ENCODE measurements around the gene RPN2.
A peak's percentile ranks its signal among the peaks of the same experiment; 100 is the strongest.

The RPN2 gene

DNA sequence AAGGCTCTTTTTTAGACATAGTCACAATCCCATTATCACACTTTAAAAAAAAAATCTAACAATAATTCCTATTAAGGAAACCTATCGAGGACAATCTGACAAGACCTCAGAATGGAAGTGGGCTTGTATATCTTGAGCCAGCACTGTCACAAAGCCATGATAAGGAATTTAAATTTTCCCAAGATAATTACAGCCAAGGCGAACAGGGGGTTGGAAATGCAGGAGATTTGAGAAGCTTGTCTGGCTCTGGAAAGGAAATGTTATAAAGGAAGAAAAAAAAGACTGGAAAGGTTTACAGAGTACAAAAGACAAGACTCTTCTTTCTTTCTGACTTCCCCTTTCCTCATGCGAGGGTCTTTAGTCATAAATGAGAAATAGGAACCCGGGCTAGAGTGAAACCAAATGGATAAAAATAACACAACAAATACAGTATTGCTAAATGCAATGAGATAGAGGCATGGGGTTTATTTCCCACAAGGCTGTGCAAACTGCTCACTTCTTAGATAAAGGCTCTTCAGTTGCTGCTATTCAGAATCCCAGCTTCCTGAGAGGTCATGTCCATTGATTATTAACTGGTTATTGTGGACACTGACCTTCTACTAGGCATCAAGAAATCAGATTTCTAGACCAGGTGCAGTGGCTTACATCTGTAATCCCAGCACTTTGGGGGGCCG lies 95.9 kb downstream of the RPN2 start:
- DNase-seq (ENCODE audit: low read depth) = no peak
- TF ChIP-seq, protein P1, sequence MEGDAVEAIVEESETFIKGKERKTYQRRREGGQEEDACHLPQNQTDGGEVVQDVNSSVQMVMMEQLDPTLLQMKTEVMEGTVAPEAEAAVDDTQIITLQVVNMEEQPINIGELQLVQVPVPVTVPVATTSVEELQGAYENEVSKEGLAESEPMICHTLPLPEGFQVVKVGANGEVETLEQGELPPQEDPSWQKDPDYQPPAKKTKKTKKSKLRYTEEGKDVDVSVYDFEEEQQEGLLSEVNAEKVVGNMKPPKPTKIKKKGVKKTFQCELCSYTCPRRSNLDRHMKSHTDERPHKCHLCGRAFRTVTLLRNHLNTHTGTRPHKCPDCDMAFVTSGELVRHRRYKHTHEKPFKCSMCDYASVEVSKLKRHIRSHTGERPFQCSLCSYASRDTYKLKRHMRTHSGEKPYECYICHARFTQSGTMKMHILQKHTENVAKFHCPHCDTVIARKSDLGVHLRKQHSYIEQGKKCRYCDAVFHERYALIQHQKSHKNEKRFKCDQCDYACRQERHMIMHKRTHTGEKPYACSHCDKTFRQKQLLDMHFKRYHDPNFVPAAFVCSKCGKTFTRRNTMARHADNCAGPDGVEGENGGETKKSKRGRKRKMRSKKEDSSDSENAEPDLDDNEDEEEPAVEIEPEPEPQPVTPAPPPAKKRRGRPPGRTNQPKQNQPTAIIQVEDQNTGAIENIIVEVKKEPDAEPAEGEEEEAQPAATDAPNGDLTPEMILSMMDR (conservative IDR thresholded peaks at IDR 0.05; ENCODE audit: control insufficient read depth, insufficient read depth, low read depth, low read length) = no peak
- no peak overlapping the region for H3K4me3 ChIP-seq (ENCODE audit: control insufficient read depth, low read depth, low read length)

DNA sequence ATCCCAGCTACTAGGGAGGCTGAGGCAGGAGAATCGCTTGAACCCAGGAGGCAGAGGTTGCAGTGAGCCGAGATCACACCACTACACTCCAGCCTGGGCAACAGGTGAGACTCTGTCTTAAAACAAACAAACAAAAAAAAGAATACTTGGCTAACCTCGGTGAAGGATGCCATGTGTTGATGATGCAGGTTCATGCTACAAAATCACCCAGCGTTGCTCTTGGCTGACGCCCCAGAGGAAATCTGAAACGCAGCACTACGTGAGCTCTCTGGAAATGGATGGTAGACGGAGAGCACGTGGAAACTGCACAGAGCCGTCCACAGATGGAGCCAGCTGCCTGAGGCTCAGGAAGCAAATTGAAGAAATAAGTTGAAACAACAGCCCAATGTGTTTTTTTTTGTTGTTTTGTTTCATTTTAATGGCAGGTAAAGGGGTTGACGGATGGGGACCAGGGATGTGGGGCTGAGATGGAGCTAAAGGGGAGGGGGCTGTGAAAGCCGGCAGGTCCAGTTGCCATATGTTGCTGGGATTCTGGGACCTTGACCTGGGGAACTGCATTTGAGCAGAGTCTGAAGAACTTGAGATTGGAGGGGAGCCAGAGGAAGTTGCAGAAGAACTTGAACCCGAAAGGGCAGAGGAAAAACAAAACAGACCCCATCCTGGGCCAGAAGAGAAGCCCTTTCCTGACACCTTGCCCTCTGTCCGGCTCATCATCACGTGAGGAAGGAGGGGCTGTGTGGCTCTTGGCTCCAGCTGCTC lies 97.5 kb downstream of the RPN2 start:
- TF ChIP-seq, protein P1 (conservative IDR thresholded peaks at IDR 0.05; ENCODE audit: control insufficient read depth, insufficient read depth, low read depth, low read length) = peak; percentile 42
- DNase-seq (ENCODE audit: low read depth) = peak; percentile 89
- no peak overlapping the region for H3K4me3 ChIP-seq (ENCODE audit: control insufficient read depth, low read depth, low read length)

DNA sequence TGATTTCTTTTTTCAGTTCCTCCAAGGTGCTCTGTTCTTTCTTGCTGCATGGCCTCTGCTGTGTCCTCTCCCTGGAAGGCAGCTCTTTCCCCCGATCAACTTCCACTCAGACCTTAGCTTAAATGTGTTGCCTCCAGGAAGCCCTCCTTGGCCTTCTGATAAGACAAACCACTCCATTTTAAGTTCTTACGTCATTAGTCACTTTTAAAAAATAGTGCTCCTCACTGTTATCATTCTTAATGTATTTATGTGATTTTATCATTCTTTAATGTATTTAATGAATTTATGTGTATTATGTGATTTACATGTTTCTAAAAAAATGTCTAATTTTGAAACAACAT lies 98.1 kb downstream of the RPN2 start:
- TF ChIP-seq, protein P1 (conservative IDR thresholded peaks at IDR 0.05; ENCODE audit: control insufficient read depth, insufficient read depth, low read depth, low read length) = no peak
- DNase-seq (ENCODE audit: low read depth) = no peak
- H3K4me3 ChIP-seq (ENCODE audit: control insufficient read depth, low read depth, low read length) = no peak overlapping the region

DNA sequence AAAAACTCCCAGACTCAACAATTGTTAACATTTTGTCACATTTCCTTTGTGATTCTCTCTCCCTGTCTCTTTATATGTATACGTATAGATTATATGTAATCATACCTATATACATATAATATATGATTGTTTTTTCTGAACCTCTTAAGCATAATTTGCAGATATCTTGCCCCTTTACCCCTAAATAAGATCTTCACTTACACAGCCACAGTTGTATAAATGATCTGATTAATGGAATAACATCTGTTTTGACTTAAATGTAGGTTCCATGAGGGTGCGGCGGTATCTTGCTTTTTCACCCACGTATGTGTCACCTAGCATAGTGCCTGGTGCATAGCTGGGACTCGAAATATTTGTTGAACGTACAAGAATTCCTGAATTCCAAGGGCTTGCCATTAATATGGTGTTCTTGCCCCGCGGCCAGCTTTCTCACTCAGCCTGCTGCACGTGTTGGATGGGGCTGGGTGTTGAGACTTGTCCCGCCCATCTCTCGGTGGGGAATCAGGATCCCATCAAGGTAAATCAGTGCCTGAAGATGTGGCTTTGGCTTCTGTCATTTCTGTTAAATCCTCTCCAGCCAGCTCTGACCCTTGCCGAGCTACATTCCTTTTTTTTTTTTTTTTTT lies 99.9 kb downstream of the RPN2 start:
- DNase-seq (ENCODE audit: low read depth) = peak; percentile 18
- TF ChIP-seq, protein P1 (conservative IDR thresholded peaks at IDR 0.05; ENCODE audit: control insufficient read depth, insufficient read depth, low read depth, low read length) = no peak

DNA sequence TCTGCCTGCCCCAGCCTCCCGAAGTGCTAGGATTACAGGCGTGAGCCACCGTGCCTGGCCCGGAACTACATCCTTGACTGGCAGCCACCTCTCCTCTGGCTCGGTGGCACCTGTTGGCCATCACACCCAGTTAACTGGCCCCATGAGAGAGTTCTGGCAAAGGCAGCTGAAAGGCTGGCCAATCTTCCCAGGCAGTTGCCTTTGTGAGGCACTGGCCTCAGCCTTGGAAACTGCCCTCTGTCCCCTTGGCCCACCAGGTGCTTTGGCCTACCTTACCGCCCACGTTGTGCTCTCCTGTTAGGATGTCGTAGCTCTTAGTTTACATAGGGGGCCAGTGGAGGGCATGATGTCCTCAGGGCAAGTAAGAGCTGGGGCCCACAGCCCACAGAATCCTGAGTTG lies 100.7 kb downstream of the RPN2 start:
- TF ChIP-seq, protein P1 (conservative IDR thresholded peaks at IDR 0.05; ENCODE audit: control insufficient read depth, insufficient read depth, low read depth, low read length) = no peak
- no peak for DNase-seq (ENCODE audit: low read depth)
- no peak overlapping the region for H3K4me3 ChIP-seq (ENCODE audit: control insufficient read depth, low read depth, low read length)

More for the DNA sequence above, 99.9 kb downstream of the RPN2 start:
- no peak overlapping the region for H3K4me3 ChIP-seq (ENCODE audit: control insufficient read depth, low read depth, low read length)

DNA sequence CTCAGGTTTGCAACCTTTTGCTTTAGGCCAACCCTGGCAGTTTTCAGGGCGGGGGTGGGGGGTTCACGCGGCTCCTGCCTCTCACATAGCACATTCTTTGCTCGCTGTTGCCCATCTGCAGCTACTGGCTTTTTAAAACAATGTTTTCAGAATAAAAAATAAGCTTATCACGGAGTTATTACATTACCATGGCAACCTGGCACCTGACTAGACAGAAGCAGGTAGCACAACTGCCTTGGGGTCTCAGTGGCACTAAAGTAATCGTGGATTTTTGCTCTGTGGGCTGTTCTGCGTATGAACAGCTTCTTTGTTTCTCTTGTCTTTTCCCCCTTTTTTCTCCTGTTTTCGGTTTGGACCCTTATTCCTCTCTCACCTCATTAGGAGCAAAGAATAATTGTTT lies 101.3 kb downstream of the RPN2 start:
- TF ChIP-seq, protein P1 (conservative IDR thresholded peaks at IDR 0.05; ENCODE audit: control insufficient read depth, insufficient read depth, low read depth, low read length) = no peak
- H3K4me3 ChIP-seq (ENCODE audit: control insufficient read depth, low read depth, low read length) = no peak overlapping the region
- no peak for DNase-seq (ENCODE audit: low read depth)
